ENCODE data around the gene PLD5.

- no peak for TF ChIP-seq EZH2 (IDR thresholded peaks at IDR 0.05; ENCODE audit: borderline replicate concordance, low read length)
- TF ChIP-seq, protein P1, sequence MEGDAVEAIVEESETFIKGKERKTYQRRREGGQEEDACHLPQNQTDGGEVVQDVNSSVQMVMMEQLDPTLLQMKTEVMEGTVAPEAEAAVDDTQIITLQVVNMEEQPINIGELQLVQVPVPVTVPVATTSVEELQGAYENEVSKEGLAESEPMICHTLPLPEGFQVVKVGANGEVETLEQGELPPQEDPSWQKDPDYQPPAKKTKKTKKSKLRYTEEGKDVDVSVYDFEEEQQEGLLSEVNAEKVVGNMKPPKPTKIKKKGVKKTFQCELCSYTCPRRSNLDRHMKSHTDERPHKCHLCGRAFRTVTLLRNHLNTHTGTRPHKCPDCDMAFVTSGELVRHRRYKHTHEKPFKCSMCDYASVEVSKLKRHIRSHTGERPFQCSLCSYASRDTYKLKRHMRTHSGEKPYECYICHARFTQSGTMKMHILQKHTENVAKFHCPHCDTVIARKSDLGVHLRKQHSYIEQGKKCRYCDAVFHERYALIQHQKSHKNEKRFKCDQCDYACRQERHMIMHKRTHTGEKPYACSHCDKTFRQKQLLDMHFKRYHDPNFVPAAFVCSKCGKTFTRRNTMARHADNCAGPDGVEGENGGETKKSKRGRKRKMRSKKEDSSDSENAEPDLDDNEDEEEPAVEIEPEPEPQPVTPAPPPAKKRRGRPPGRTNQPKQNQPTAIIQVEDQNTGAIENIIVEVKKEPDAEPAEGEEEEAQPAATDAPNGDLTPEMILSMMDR (IDR thresholded peaks at IDR 0.05; ENCODE audit: low read length) = no peak
Measured at GRCh38 chr1:242554577-242554976, 30.1 kb upstream of the PLD5 start.

Data from OCI-LY1 (cell line).